ENCODE results near the gene CCDC159. TPM values are rescaled to one million over a fixed set of nuclear protein-coding genes. Genes with fewer than 3 reads are reported as not detected.
"Not testable (repeated sequence)": the region's sequence is repeated elsewhere in the genome, so short reads cannot be mapped to it uniquely, and the experiment has no call there.

The CCDC159 gene
- polyA plus RNA-seq, 1 of the 3 experiments (the other 2 are of a cell fraction) = 25.2 TPM

DNA sequence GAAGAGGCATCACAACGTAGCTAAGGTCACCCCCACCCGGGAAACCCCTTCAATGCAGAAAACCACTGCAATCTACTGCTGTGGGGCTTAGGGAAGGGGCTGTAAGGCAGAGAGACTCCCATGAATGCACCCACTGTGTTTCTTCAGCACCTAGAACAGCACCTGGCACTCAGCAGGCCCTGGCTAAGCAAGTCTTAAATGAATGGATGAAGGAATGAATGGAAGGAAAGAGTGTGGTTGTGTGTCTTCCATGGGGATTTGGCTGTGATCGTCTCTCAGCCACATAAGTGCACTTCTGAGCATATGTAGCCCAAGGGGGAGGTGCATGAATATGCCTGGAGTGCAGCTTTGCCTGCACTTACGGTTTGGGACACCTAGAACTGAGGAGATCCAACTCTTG is 2.9 kb downstream of the CCDC159 start:
- H3K4me2 ChIP-seq = no peak overlapping the region
- no peak overlapping the region for H3K4me3 ChIP-seq (ENCODE audit: low read depth in 2 of 2, low read length in 1 of 2)
- no peaks in the 10 kb centered on the region for H3K9me2 ChIP-seq
- H3K9me3 ChIP-seq = no peaks in the 10 kb centered on the region
- H3K27ac ChIP-seq (ENCODE audit: low read depth in 2 of 2, low read length in 1 of 2) = no peak overlapping the region
- H2AFZ ChIP-seq (ENCODE audit: low read depth) = no peak overlapping the region
- no peaks in the 10 kb centered on the region for H3K79me2 ChIP-seq (ENCODE audit: insufficient read depth)
- H3K36me3 ChIP-seq (replicated peaks in 1 of 2; ENCODE audit: control insufficient read depth in 1 of 2, insufficient read depth in 2 of 2, low read length in 1 of 2) = no peaks in the 10 kb centered on the region
- POLR2A ChIA-PET = no interaction called here
- H3K9ac ChIP-seq = no peak overlapping the region
- 73% methylated on average over 4 of the region's 4 CpGs for WGBS (ENCODE audit: low lambda C conversion rate)
- peaks cover under 1% of the 10 kb centered on the region; the same call in 1 of the 2 replicates for H4K20me1 ChIP-seq (ENCODE audit: insufficient read depth)
- peaks cover 10 to 13% of the 10 kb centered on the region in 2 experiments; a peak in 2 of 4 replicates for H3K4me1 ChIP-seq (ENCODE audit: control insufficient read depth in 1 of 2, insufficient read depth in 2 of 2, low read depth in 1 of 2, low read length in 1 of 2)
- H3F3A ChIP-seq (replicated peaks; ENCODE audit: insufficient read depth) = peaks cover 13% of the 10 kb centered on the region
- no peak for DNase-seq
- TF ChIP-seq, protein P1, sequence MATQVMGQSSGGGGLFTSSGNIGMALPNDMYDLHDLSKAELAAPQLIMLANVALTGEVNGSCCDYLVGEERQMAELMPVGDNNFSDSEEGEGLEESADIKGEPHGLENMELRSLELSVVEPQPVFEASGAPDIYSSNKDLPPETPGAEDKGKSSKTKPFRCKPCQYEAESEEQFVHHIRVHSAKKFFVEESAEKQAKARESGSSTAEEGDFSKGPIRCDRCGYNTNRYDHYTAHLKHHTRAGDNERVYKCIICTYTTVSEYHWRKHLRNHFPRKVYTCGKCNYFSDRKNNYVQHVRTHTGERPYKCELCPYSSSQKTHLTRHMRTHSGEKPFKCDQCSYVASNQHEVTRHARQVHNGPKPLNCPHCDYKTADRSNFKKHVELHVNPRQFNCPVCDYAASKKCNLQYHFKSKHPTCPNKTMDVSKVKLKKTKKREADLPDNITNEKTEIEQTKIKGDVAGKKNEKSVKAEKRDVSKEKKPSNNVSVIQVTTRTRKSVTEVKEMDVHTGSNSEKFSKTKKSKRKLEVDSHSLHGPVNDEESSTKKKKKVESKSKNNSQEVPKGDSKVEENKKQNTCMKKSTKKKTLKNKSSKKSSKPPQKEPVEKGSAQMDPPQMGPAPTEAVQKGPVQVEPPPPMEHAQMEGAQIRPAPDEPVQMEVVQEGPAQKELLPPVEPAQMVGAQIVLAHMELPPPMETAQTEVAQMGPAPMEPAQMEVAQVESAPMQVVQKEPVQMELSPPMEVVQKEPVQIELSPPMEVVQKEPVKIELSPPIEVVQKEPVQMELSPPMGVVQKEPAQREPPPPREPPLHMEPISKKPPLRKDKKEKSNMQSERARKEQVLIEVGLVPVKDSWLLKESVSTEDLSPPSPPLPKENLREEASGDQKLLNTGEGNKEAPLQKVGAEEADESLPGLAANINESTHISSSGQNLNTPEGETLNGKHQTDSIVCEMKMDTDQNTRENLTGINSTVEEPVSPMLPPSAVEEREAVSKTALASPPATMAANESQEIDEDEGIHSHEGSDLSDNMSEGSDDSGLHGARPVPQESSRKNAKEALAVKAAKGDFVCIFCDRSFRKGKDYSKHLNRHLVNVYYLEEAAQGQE (IDR thresholded peaks at IDR 0.05; ENCODE audit: low read depth, low read length) = peak; percentile 72; the same call in 1 of the 2 replicates
- TF ChIP-seq MXI1 (IDR thresholded peaks at IDR 0.05; ENCODE audit: low read depth, low read length) = no peak
- no peaks in the 10 kb centered on the region for H3K27me3 ChIP-seq (ENCODE audit: insufficient read depth)
- CTCF ChIA-PET = interaction anchor here (1.5 kb wide), 1 partner anchor 55 kb away, joined by 6 read pairs; no protein-coding TSS in a partner anchor

DNA sequence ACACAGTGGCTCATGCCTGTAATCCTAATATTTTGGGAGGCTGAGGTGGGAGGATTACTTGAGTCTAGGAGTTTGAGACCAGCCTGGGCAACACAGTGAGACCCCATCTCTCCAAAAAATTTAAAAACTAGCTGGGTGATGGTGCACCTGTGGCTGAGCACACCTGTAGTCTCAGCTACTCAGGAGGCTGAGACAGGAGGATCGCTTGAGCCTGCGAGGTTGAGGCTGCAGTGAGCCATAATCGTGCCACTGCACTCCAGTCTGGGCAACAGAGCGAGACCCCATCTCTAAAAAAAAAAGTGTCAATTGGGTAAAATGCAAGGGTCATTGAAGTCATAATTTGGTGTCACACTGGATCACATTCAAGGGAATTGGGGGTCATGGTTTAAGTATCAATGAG is 7.8 kb downstream of the CCDC159 start:
- H3K9me3 ChIP-seq; DNase-seq; H3K36me3 ChIP-seq (replicated peaks in 1 of 2; ENCODE audit: control insufficient read depth in 1 of 2, insufficient read depth in 2 of 2, low read length in 1 of 2); H4K20me1 ChIP-seq (ENCODE audit: insufficient read depth); H2AFZ ChIP-seq (ENCODE audit: low read depth); H3K9me2 ChIP-seq; H3K4me3 ChIP-seq (ENCODE audit: low read depth in 2 of 2, low read length in 1 of 2); H3K79me2 ChIP-seq (ENCODE audit: insufficient read depth); H3K27me3 ChIP-seq (ENCODE audit: insufficient read depth); H3F3A ChIP-seq (replicated peaks; ENCODE audit: insufficient read depth); H3K9ac ChIP-seq; POLR2A ChIA-PET; H3K4me2 ChIP-seq; H3K27ac ChIP-seq (ENCODE audit: low read depth in 2 of 2, low read length in 1 of 2): not testable (repeated sequence)
- H3K4me1 ChIP-seq (ENCODE audit: control insufficient read depth in 1 of 2, insufficient read depth in 2 of 2, low read depth in 1 of 2, low read length in 1 of 2) = peaks cover 0 to 18% of the 10 kb centered on the region in 2 experiments; a peak in 1 of 4 replicates
- 94% methylated on average over 4 of the region's 4 CpGs for WGBS (ENCODE audit: low lambda C conversion rate)
- CTCF ChIA-PET = interaction anchor here (0.7 to 1.6 kb wide), 4 partner anchors 15 to 607 kb away, joined by 3 to 4 read pairs (median 3); partner anchors contain the start of gene ODAD3

DNA sequence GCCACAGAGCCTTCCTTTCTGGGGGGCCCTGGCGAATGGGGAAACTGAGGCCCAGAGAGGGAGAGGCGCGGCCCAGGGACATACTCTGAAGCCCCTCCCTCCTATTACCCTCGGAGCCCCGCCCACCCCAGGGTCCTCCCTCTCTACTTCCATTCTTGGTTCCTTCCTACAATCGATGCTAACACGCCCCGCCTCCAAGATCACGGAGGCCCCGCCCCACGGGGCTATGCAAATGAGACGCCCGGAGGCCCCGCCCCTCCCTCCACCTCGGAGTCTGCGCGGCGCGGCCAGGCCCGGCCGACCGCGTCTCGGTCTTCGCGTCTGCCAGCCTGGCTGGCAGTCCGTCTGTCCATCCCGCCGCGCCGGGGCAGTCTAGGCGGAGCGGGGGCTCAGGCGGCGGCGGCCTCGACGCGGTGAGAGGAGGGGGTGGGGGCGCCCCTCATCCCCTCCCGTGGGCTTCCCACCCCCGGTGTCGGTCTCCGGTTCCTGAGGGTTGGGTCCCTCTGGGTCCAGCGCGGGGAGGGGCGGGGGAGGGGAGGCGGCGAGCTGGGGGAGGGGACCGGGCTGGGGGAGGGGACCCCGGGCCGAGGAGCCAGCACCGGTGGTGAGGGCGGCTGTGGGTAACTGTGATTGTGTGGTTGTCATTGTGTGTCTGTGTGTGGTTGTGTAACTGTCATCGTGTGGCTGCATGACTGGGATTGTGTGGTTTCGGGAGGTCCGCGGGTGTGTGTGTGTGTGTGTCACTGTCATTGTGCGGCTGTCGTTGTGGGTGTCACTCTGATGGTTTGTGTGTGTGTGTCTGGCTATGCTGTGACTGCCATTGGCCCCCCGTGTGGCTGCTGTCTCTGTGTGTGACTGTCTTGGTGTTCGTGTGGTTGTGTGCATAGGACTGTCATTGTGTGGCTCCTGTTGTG is 9.1 kb downstream of the CCDC159 start, which contains the start of gene PLPPR2:
PLPPR2 (plus strand) TSS at position 273 of the 914 bp plus-strand sequence. CDS start 2,242 bp downstream, outside the sequence.
- no peaks in the 10 kb centered on the region for H3K9me3 ChIP-seq
- no peak within 1 kb of the TSS; a peak in 1 of 4 replicates for H3K27ac ChIP-seq (ENCODE audit: low read depth in 2 of 2, low read length in 1 of 2)
- H3K4me1 ChIP-seq (ENCODE audit: control insufficient read depth in 1 of 2, insufficient read depth in 2 of 2, low read depth in 1 of 2, low read length in 1 of 2) = peaks cover 0 to 18% of the 10 kb centered on the region in 2 experiments; a peak in 1 of 4 replicates
- H3K4me2 ChIP-seq = peak within 1 kb of the TSS; percentile 96
- ChIA-PET CTCF (no interaction called here), POLR2A (no interaction called here)
- peak within 1 kb of the TSS; percentile 63; the same call in 1 of the 2 replicates for H3K9ac ChIP-seq
- 0 out of 2 replicates have a peak within 1 kb of the TSS, but pooled peaks have one; percentile 53 for H2AFZ ChIP-seq (ENCODE audit: low read depth)
- no peaks in the 10 kb centered on the region for H3K36me3 ChIP-seq (replicated peaks in 1 of 2; ENCODE audit: control insufficient read depth in 1 of 2, insufficient read depth in 2 of 2, low read length in 1 of 2)
- peaks cover 5% of the 10 kb centered on the region for H3K79me2 ChIP-seq (ENCODE audit: insufficient read depth)
- WGBS (ENCODE audit: low lambda C conversion rate) = 1% methylated on average over 31 of the region's 62 CpGs
- H4K20me1 ChIP-seq (ENCODE audit: insufficient read depth) = no peaks in the 10 kb centered on the region
- no peaks in the 10 kb centered on the region for H3K9me2 ChIP-seq
- no peaks in the 10 kb centered on the region for H3K27me3 ChIP-seq (ENCODE audit: insufficient read depth)
- DNase-seq = peak; percentile 98
- H3K4me3 ChIP-seq (ENCODE audit: low read depth in 2 of 2, low read length in 1 of 2) = peak within 1 kb of the TSS; percentile 48 to 70
- no peaks in the 10 kb centered on the region for H3F3A ChIP-seq (replicated peaks; ENCODE audit: insufficient read depth)
- TF ChIP-seq POLR2AphosphoS5 (IDR thresholded peaks at IDR 0.05; ENCODE audit: low read depth, low read length) = peak; percentile 53; the same call in 1 of the 2 replicates
- peak; percentile 76 for TF ChIP-seq NRF1 (IDR thresholded peaks at IDR 0.05; ENCODE audit: low read depth, low read length)
- no peak for TF ChIP-seq JUND (IDR thresholded peaks at IDR 0.05)
- no peak for TF ChIP-seq RAD21 (IDR thresholded peaks at IDR 0.05; ENCODE audit: low read length)
- no peak for TF ChIP-seq RCOR1 (IDR thresholded peaks at IDR 0.05; ENCODE audit: low read length)
- TF ChIP-seq, protein P2, sequence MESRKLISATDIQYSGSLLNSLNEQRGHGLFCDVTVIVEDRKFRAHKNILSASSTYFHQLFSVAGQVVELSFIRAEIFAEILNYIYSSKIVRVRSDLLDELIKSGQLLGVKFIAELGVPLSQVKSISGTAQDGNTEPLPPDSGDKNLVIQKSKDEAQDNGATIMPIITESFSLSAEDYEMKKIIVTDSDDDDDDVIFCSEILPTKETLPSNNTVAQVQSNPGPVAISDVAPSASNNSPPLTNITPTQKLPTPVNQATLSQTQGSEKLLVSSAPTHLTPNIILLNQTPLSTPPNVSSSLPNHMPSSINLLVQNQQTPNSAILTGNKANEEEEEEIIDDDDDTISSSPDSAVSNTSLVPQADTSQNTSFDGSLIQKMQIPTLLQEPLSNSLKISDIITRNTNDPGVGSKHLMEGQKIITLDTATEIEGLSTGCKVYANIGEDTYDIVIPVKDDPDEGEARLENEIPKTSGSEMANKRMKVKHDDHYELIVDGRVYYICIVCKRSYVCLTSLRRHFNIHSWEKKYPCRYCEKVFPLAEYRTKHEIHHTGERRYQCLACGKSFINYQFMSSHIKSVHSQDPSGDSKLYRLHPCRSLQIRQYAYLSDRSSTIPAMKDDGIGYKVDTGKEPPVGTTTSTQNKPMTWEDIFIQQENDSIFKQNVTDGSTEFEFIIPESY (IDR thresholded peaks at IDR 0.05; ENCODE audit: borderline replicate concordance, low read depth) = no peak
- TF ChIP-seq USF1 (IDR thresholded peaks at IDR 0.05; ENCODE audit: borderline replicate concordance, low read depth) = no peak
